Glutamatergic neuron (in vitro differentiated cells): ENCODE measurements around the gene NNAT. TPM values are rescaled to one million over a fixed set of nuclear protein-coding genes. Genes with fewer than 3 reads are reported as not detected.

ENCODE experiments used
- DNase-seq: peaks from one replicate; pipeline ENCODE4 v3.0.0; 2022
- H3K27ac Mint-ChIP-seq: one replicate; pipeline ENCODE4 v1.8.0; 2020; ENCODE audit warnings: mild to moderate bottlenecking, mixed read lengths, inconsistent platforms; ENCODE audit not compliant: unreplicated experiment
- H3K27me3 Mint-ChIP-seq: one replicate; pipeline ENCODE4 v1.8.0; 2020; ENCODE audit warnings: mild to moderate bottlenecking, moderate library complexity, mixed read lengths, inconsistent platforms; ENCODE audit not compliant: unreplicated experiment
- H3K36me3 Mint-ChIP-seq: one replicate; pipeline ENCODE4 v1.8.0; 2020; ENCODE audit warnings: mild to moderate bottlenecking, mixed read lengths, inconsistent platforms; ENCODE audit not compliant: unreplicated experiment
- H3K4me1 Mint-ChIP-seq: one replicate; pipeline ENCODE4 v1.8.0; 2020; ENCODE audit warnings: mild to moderate bottlenecking, low read depth, mixed read lengths, inconsistent platforms; ENCODE audit not compliant: unreplicated experiment
- H3K4me3 Mint-ChIP-seq: one replicate; pipeline ENCODE4 v1.8.0; 2020; ENCODE audit warnings: mild to moderate bottlenecking, mixed read lengths, inconsistent platforms; ENCODE audit not compliant: unreplicated experiment
- H3K9me3 Mint-ChIP-seq: one replicate; pipeline ENCODE4 v1.8.0; 2020; ENCODE audit warnings: mild to moderate bottlenecking, moderate library complexity, mixed read lengths, inconsistent platforms; ENCODE audit not compliant: unreplicated experiment
- total RNA-seq: library from RNA; stranded (reverse); fragmentation: NEBNext Ultra II Directional; extraction: Animal tissue kit (Norgen Biotek cat#: 25700); gene quantifications from one replicate; pipeline ENCODE4 v1.2.1, GENCODE V29; 2021; ENCODE audit not compliant: unreplicated experiment
- TF ChIP-seq, protein P1 (sequence below): fragments of 200-600 bp; sonication (generic); IDR thresholded peaks from one replicate; pipeline ENCODE4 v1.5.0; 2021; ENCODE audit not compliant: partially characterized antibody, unreplicated experiment

Gene NNAT
- total RNA-seq, 1 donor from 2014 or later = 1,047 TPM

DNA sequence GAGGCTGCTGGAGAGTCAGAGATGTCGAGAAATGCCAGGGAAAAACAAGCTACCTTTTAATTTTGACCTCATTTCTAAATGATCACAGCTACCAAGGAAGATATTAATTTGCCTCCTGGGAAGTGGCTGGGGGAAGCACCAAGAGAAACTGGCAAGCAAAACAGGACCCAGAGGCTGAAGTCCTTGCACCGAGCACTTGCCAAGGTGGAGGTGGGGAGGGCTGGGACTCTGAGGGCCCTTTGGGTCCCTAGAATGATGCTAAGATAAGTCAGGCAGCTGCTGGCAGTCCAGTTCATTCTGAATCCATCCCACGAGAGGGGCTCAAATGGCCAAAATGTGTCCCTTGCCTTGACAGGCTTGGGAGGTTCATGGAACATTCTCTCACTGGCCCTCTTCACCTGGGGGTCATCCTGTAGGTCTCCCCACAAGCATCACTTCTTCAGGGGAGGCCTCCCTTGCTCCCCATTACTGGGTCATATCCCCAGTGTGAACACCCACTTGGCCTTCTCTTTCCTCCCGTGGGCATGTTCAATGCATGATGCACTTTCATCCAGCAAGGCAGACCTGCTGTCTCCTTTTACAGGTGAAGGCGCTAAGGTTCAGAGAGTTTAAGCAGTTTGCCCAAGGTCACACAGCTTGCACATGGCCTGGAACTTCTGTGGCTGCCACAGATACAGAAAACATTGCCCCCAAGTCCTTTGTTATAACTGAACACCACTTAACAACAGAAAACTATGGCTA lies 45.7 kb downstream of the NNAT start:
- H3K36me3 Mint-ChIP-seq = no peaks in the 10 kb centered on the region
- H3K27ac Mint-ChIP-seq = peak overlapping the region; percentile 59
- peaks cover 7% of the 10 kb centered on the region for H3K9me3 Mint-ChIP-seq
- no peak for DNase-seq
- peaks cover 23% of the 10 kb centered on the region for H3K4me1 Mint-ChIP-seq
- peaks cover 5% of the 10 kb centered on the region for H3K27me3 Mint-ChIP-seq
- H3K4me3 Mint-ChIP-seq = peak overlapping the region; percentile 63
- TF ChIP-seq, protein P1, sequence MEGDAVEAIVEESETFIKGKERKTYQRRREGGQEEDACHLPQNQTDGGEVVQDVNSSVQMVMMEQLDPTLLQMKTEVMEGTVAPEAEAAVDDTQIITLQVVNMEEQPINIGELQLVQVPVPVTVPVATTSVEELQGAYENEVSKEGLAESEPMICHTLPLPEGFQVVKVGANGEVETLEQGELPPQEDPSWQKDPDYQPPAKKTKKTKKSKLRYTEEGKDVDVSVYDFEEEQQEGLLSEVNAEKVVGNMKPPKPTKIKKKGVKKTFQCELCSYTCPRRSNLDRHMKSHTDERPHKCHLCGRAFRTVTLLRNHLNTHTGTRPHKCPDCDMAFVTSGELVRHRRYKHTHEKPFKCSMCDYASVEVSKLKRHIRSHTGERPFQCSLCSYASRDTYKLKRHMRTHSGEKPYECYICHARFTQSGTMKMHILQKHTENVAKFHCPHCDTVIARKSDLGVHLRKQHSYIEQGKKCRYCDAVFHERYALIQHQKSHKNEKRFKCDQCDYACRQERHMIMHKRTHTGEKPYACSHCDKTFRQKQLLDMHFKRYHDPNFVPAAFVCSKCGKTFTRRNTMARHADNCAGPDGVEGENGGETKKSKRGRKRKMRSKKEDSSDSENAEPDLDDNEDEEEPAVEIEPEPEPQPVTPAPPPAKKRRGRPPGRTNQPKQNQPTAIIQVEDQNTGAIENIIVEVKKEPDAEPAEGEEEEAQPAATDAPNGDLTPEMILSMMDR = no peak

DNA sequence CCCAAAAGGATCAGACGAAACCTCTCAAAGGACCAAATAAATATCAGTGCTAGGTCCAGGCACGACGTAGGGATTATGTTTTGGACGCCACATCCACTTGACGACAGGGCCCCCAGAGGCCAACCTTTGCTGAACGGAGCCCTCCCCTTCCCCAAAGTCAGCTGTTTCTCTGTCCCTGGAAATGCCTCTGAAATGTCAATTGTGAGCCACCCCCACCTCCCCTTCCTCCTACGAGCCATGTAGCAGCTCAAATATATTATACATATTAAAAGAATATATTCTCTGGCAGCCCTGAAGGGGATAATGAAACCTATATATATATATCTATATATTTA lies 46.2 kb downstream of the NNAT start:
- H3K4me3 Mint-ChIP-seq = peak overlapping the region; percentile 63
- peaks cover 5% of the 10 kb centered on the region for H3K27me3 Mint-ChIP-seq
- peaks cover 7% of the 10 kb centered on the region for H3K9me3 Mint-ChIP-seq
- DNase-seq = no peak
- no peaks in the 10 kb centered on the region for H3K36me3 Mint-ChIP-seq
- TF ChIP-seq, protein P1 = no peak
- peak overlapping the region; percentile 59 for H3K27ac Mint-ChIP-seq
- peaks cover 23% of the 10 kb centered on the region for H3K4me1 Mint-ChIP-seq

DNA sequence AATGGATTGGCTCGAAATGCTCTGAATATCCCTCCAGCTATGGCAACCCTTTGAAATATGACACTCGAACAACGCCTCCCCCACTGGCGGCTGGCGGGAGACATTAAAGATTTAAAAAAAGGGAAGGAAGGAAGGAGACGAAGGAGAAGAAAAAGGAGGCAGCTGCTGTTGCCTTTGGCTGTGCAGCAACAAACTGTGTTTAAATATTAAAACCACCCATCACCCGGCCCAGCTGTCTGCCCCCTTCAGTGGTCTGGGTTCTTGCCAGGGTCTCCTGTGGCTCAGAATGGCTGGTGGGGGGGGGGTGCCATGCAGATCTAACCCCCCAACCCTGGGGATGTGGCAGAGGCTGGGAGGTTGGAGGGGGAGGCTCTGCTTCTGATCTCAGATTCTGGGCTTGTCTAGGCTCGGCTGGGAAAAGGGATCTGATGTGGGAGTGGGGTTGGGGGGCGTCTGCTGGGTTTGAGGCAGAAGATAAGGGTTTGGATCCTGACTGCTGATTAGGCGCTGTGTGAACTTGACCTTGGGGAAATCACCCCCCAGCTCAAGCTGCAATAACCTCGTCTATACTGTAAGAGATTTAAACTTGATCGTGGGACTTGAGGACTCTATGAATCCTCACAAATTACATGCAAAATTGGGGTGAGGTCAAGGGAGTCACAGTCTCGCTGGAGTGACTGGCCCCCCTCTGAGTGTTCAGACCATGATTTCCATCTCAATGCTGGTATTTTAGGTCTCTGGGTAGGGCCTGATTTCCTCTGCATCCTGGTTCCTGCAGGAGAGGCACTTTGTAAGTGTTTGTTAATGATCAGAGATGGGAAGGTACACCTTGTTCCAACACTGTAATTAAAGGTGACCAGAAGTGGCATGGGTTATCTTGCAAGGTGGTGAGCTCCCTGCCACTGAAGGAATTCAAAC lies 46.9 kb downstream of the NNAT start:
- H3K4me1 Mint-ChIP-seq = peaks cover 23% of the 10 kb centered on the region
- peak overlapping the region; percentile 41 for H3K27ac Mint-ChIP-seq
- peak overlapping the region; percentile 51 for H3K4me3 Mint-ChIP-seq
- no peaks in the 10 kb centered on the region for H3K36me3 Mint-ChIP-seq
- H3K9me3 Mint-ChIP-seq = peaks cover 7% of the 10 kb centered on the region
- DNase-seq = peak; percentile 40
- H3K27me3 Mint-ChIP-seq = peaks cover 5% of the 10 kb centered on the region
- TF ChIP-seq, protein P1 = no peak

DNA sequence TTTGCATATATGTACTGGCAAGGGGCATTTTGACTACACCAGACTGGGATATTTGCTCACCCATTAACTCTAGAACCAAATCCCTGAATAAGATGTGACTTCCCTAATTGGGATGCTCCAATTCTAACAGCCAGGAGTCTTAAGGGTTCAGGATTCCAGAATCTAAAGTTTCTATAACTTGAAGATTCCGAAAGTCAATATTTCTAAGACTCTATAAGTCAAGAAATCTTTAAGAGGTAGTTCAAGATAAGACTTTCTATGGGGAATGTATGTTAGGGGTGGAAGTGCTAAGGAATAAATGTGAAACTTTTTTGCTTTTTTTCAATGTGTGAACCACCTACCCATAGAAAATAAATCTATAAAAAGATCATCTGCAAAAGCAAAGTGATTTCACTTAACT lies 49.4 kb downstream of the NNAT start:
- H3K27me3 Mint-ChIP-seq = peaks cover 2% of the 10 kb centered on the region
- H3K9me3 Mint-ChIP-seq = peaks cover 5% of the 10 kb centered on the region
- no peak overlapping the region for H3K27ac Mint-ChIP-seq
- H3K36me3 Mint-ChIP-seq = no peaks in the 10 kb centered on the region
- peaks cover 17% of the 10 kb centered on the region for H3K4me1 Mint-ChIP-seq
- no peak overlapping the region for H3K4me3 Mint-ChIP-seq
- TF ChIP-seq, protein P1 = no peak
- no peak for DNase-seq

DNA sequence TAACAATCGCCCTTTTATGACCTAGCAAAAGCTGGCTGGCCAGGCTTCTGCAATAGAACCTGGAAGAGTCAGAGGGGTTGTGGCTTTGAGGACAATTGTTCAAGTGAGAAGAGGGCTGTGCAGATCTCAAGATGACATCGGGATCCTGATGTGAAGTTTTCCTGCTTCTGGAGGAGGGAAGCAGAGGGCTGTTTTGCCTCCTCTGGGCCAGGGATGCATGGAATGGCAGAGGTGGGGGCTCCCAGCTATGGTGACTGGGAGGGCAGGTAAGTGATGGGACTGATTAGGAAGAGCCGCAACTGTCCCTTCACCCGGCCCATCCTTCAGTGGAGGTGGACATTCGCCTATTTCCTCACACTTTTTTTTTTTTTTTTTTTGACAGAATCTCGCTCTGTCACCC lies 50.0 kb downstream of the NNAT start:
- peaks cover 5% of the 10 kb centered on the region for H3K9me3 Mint-ChIP-seq

More for the DNA sequence above, 50.0 kb downstream of the NNAT start:
- TF ChIP-seq, protein P1 = no peak
- Mint-ChIP-seq H3K36me3 (no peaks in the 10 kb centered on the region), H3K4me1 (peaks cover 14% of the 10 kb centered on the region), H3K4me3 (no peak overlapping the region), H3K27ac (no peak overlapping the region), H3K27me3 (peaks cover 1% of the 10 kb centered on the region)
- DNase-seq = no peak
